GM18519 (cell line): ENCODE results near the gene PRELID2.
"Not testable (repeated sequence)": the region's sequence is repeated elsewhere in the genome, so short reads cannot be mapped to it uniquely, and the experiment has no call there.

Experiments
- ATAC-seq: cut with Tn5 transposase; IDR thresholded peaks from one replicate; pipeline ENCODE4 v1.9.1; 2021; ENCODE audit warnings: mild to moderate bottlenecking, moderate library complexity; ENCODE audit not compliant: unreplicated experiment, low FRiP score

The PRELID2 gene

GRCh38 chr5:145800181-145800580, 35.0 kb downstream of the PRELID2 start:
- ATAC-seq: no peak

DNA sequence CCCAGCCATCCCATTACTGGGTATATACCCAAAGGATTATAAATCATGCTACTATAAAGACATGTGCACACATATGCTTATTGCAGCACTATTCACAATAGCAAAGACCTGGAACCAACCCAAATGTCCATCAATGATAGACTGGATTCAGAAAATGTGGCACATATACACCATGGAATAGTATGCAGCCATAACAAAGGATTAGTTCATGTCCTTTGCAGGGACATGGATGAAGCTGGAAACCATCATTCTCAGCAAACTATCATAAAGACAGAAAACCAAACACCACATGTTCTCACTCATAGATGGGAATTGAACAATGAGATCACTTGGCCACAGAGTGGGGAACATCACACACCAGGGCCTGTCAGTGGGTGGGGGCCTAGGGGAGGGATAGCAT, 36.6 kb downstream of the PRELID2 start:
- ATAC-seq: not testable (repeated sequence)

DNA sequence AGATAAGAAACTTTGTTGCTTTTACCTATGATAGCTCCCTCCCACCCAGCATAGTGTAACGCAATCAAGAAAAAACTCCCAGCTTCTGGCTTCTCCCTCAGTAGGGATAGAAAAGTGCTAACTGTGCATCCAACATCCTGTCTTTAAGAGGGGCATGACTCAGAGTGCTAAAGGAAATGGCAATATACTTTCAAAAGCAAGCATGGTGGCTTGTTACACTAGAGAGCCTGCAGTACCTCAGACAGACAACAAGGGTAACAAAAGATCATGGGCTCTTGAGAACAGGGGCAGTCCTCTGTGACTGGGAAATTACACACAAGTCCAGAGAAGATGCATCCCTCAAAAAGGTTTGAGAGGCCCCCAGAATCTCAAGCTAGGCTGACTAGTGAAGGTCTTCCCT, 37.8 kb downstream of the PRELID2 start:
- no peak for ATAC-seq

DNA sequence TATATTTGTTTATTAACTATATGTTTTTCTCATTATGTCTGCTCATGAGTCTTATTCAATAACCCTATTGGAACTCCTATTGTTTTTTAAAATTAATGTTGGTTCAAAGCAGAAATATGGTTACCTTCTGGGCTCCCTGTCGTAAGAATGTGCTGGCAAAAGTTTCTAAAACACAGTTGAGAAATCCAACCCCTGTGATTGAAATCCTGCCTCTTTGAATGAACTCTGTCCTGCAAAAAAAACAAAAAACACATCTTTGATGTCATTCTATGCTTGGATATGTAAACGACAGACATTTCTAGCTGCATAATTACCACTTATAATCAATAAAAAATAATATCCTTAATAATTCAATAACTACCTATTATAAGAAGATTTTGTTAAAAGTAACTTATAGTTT, 38.8 kb downstream of the PRELID2 start:
- ATAC-seq: no peak

- no peak for ATAC-seq
These were observed 41.6 kb downstream of the PRELID2 start for GRCh38 chr5:145793574-145793973.

DNA sequence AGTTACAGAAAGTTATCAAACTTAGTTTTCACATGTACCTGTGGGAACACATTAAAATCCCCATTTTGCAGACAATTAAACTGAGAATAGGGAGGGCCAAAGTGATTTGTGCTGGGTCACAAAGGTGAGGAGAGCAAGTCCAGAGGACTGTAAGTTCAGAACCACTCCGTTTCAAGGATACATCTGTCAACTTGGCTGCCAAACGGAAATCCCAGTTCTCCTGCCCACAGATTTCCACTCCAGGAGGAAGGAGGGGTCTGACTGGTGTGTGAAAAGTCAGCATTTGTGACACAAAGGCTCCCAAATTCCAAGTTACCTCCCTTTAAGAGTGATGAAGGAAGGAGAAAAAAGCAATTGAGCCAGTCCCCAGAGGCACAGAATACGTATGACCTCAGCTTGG, 42.3 kb downstream of the PRELID2 start:
- ATAC-seq: no peak

GRCh38 chr5:145791866-145792265, 43.3 kb downstream of the PRELID2 start:
- ATAC-seq: no peak

- no peak for ATAC-seq
These were observed 47.1 kb downstream of the PRELID2 start for GRCh38 chr5:145787996-145788395.

DNA sequence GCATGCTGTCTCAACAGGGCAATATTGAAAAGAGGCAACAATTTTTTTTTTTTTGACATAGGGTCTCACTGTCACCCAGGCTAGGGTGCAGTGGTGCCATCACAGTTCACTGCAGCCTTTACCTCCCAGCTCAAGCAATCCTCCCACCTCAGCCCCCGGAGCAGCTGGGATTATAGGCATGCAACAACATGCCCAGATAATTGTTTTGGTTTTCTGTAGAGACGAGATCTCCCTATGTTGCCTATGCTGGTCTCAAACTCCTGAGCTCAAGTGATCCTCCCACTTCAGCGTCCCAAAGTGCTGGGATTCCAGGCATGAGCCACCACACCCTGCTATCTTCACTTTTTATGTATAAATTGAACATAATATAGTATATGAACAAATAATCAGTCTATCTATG, 47.6 kb downstream of the PRELID2 start:
- ATAC-seq: no peak

DNA sequence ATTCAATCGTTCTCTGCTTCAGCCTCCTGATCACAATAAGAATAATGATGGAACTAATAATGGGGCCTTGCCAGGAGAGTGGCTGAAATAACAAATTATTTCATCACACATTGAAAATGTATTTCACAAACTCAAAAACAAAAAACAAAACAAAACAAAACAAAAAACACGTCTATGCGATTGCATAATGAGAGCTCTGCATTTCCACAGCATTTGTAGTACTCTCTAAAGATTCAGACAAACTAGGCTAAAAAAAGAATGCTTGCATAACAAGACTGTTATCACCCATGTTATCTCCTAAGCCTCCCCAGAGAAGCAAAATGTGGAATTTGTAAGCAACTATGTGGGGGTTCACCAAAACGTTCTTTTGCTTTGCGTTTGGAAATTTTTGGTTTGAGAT, 48.1 kb downstream of the PRELID2 start:
- ATAC-seq: no peak

- no peak for ATAC-seq
These were observed 54.2 kb downstream of the PRELID2 start for GRCh38 chr5:145780982-145781381.

- no peak for ATAC-seq
These were observed 56.8 kb downstream of the PRELID2 start for GRCh38 chr5:145778144-145778900.

DNA sequence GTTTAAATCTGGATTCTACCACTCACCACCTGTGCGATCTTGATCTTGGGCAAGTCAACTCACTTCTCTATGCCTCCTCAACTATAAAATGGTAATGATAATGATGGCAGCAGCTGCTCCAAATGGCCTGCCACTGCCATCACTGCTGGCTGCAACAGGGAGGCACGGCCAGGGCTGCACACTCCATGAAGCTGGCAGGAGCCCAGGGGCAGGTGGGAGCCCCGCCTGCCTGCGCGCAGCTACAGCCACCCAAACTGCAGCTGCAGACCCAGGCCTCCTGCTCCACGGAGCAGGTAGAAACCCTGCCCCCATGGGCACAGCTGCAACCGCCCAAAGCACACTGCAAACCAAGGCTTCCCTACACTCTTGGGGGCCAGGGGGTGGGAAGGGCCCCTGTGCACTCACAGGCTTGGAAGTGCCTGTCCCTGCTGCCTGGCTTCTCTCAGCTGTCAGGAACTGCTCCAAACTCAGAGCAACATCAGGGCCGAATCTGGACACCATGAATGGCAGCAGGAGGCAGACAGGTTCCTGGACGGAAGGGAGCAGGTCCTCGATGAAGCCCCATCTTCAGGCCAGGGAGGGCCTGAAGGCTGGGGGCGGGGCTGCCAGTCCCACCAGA, 57.6 kb downstream of the PRELID2 start:
- ATAC-seq: no peak

- no peak for ATAC-seq
These were observed 58.3 kb downstream of the PRELID2 start for GRCh38 chr5:145776886-145777285.

GRCh38 chr5:145775893-145776444, 59.2 kb downstream of the PRELID2 start:
- ATAC-seq: no peak

- no peak for ATAC-seq
These were observed 59.7 kb downstream of the PRELID2 start for GRCh38 chr5:145775411-145775810.

DNA sequence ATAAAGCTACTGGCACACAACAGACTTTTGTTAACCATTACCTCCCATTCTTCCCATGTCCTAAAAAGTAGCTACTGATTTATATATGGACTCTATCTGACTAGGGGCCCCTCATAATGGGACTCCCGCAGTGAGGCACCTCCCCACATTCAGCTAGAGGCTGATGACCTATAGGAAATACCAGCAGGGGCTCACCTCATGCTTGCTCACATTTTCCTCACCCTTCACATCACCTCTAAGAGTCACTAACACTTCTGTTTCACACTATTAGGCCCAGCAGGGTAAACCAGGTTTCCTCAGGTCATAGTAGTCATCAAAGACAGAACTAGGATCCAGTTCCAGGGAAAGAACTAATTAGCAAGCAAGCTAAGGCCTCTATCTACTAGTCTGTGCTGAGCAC, 60.7 kb downstream of the PRELID2 start:
- no peak for ATAC-seq

GRCh38 chr5:145772466-145772865, 62.7 kb downstream of the PRELID2 start:
- ATAC-seq: no peak

DNA sequence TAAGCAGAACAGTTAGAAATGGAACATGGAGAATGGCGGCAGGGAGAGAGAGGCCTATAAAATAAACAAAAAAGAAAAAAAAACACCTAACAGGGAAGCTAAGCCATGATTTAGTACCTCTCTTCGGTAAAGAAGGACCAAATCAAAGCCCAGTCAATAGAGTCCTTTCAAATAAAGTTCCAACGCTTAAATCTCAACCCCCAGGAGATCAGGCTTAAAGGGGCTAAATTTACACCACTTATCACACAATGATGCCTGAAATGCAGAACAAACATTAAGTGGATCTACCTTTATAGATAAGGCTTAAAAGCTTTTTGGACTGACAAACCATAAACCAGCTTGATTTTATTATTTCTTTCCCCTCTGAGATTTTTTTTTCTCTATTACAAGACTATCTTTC, 66.3 kb downstream of the PRELID2 start:
- ATAC-seq: no peak

GRCh38 chr5:145764325-145764724, 70.8 kb downstream of the PRELID2 start:
- no peak for ATAC-seq

GRCh38 chr5:145762833-145763232, 72.3 kb downstream of the PRELID2 start:
- no peak for ATAC-seq

- ATAC-seq: no peak
These were observed 73.9 kb downstream of the PRELID2 start for GRCh38 chr5:145761254-145761653.
